Common myeloid progenitor, CD34-positive (primary cell): ENCODE data around the gene FILIP1.

Experiments used
- CTCF ChIA-PET: fragments of 350-600 bp; sonication (Branson Sonifier 250); formaldehyde crosslinking; loops from one replicate; lab custom pipeline; 2021; ENCODE audit warnings: antibody characterized with exemption; lab: Charles Lee
- POLR2A ChIA-PET: fragments of 350-600 bp; sonication (Branson Sonifier 250); formaldehyde crosslinking; loops from one replicate; lab custom pipeline; 2021; ENCODE audit warnings: antibody characterized with exemption; lab: Charles Lee
- DNase-seq, 3 donors: peaks; one replicate each; pipeline versions ENCODE4 v3.0.0 to v3.0.0-alpha.2; 2013
- H3K27ac ChIP-seq, 2 experiments: 1 replicate in 1 of 2; 2 replicates in 1 of 2; pipeline ENCODE4 v1.7.0; 2013; ENCODE audit warnings: inconsistent platforms in 2 of 2, low read length in 2 of 2, mild to moderate bottlenecking in 2 of 2, low read depth in 1 of 2, moderate library complexity in 1 of 2; ENCODE audit not compliant: severe bottlenecking in 2 of 2, insufficient read depth in 1 of 2, poor library complexity in 1 of 2
- H3K27me3 ChIP-seq, 5 experiments: replicated peaks in 2 of 5; 1 replicate in 3 of 5; 2 replicates in 2 of 5; pipeline versions ENCODE4 v1.6.1 to v1.7.0; 2013; ENCODE audit warnings: low read length in 4 of 5, mild to moderate bottlenecking in 2 of 5, moderate library complexity in 2 of 5, inconsistent platforms in 1 of 5; ENCODE audit not compliant: insufficient read depth in 5 of 5, control insufficient read depth in 4 of 5
- H3K36me3 ChIP-seq, 4 experiments: 1 replicate in 2 of 4; 2 replicates in 2 of 4; pipeline versions ENCODE4 v1.6.1 to v1.7.0; 2013; ENCODE audit warnings: low read length in 3 of 4, control low read depth in 1 of 4, mild to moderate bottlenecking in 1 of 4; ENCODE audit not compliant: control insufficient read depth in 4 of 4, insufficient read depth in 4 of 4
- H3K4me1 ChIP-seq, 4 experiments: 1 replicate in 3 of 4; 2 replicates in 1 of 4; pipeline versions ENCODE4 v1.6.1 to v1.7.1; 2013; ENCODE audit warnings: low read length in 3 of 4, mild to moderate bottlenecking in 3 of 4, control low read depth in 1 of 4, inconsistent platforms in 1 of 4, moderate library complexity in 1 of 4; ENCODE audit not compliant: control insufficient read depth in 4 of 4, insufficient read depth in 4 of 4; ENCODE audit errors: control extremely low read depth in 1 of 4
- H3K4me3 ChIP-seq, 7 experiments: 1 replicate in 4 of 7; 2 replicates in 3 of 7; pipeline versions ENCODE4 v1.5.1 to v1.7.0; 2013; ENCODE audit warnings: mild to moderate bottlenecking in 7 of 7, low read length in 6 of 7, moderate library complexity in 6 of 7, inconsistent platforms in 2 of 7, low read depth in 2 of 7, control low read depth in 1 of 7; ENCODE audit not compliant: insufficient read depth in 4 of 7, control insufficient read depth in 1 of 7; ENCODE audit errors: extremely low read depth in 1 of 7
- H3K9me3 ChIP-seq, 5 experiments: 1 replicate in 4 of 5; 2 replicates in 1 of 5; pipeline versions ENCODE4 v1.6.1 to v1.7.1; 2013; ENCODE audit warnings: low read length in 4 of 5, mild to moderate bottlenecking in 2 of 5, inconsistent platforms in 1 of 5, low read depth in 1 of 5, moderate library complexity in 1 of 5; ENCODE audit not compliant: control insufficient read depth in 4 of 5, insufficient read depth in 2 of 5; ENCODE audit errors: control extremely low read depth in 1 of 5
- WGBS: methylation state at CpG from one replicate; pipeline ENCODE4 v1.1.5; 2013; ENCODE audit not compliant: insufficient coverage; 5-methylcytosine and 5-hydroxymethylcytosine counted together

Gene FILIP1

DNA sequence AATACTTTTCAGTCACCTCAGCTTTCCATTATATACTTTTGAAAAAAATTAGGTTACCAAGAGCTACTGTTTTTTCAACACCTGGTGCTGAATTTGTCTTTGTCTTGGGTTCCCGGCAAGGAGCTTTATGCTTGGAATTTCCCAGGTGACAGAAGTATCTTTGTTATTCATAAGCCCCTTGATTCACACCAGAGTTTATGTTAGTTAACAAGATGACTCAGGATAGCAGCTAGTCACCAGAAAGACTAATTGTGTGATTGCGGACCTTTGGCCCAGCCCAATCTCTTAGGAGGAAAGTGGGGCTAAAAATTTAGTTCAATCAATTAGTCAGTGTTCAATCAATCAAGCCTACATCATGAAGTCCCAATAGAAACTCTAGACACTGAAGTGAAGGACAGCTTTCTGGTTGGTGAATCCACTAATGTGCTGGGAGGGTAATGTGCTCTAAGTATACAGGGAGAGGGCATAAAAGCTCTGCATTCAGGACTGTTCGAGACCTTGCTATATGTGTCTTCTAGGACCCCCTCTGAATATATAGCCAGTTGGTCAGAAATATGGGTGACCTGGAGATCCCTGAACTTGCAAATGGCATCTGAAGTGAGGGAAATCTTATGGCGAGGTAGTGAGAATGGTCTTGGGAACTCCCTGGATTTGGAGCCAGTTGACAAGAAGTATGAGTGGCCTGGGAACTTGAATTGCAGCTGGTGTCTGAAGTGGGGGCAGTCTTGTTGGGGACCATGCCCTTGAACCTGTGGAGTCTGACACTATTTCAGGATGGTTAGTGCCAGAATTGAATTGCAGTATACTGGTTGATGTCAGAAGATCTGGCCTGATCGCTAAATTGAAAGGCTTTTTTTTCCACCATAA is 225.2 kb downstream of the FILIP1 start:
- no peak for DNase-seq
- Histone ChIP-seq H3K36me3 (peaks cover 3 to 29% (median 22%) of the 10 kb centered on the region in 4 experiments), H3K4me1 (peaks cover 0 to 5% (median 0%) of the 10 kb centered on the region in 4 experiments), H3K4me3 (no peak overlapping the region), H3K27ac (peak overlapping the region in 1 of 2 experiments; percentile 1), H3K9me3 (peaks cover 0 to 9% (median 4%) of the 10 kb centered on the region in 5 experiments), H3K27me3 (no peaks in the 10 kb centered on the region)
- ChIA-PET CTCF (interaction anchor here (0.7 to 4.5 kb wide), 14 partner anchors 8 to 337 kb away, joined by 3 to 25 read pairs (median 4); partner anchors contain the start of genes COX7A2 and TMEM30A), POLR2A (no interaction called here)
- 100% methylated on average over 2 of the region's 5 CpGs for WGBS

- Histone ChIP-seq H3K36me3 (peaks cover 0 to 28% (median 20%) of the 10 kb centered on the region in 4 experiments), H3K9me3 (peaks cover 0 to 2% (median under 1%) of the 10 kb centered on the region in 5 experiments), H3K27me3 (no peaks in the 10 kb centered on the region), H3K4me1 (peaks cover 0 to 5% (median 0%) of the 10 kb centered on the region in 4 experiments), H3K27ac (no peak overlapping the region), H3K4me3 (no peak overlapping the region)
- WGBS: no CpG with 5 or more reads among the region's 4 CpGs
- ChIA-PET POLR2A (no interaction called here), CTCF (interaction anchor here (0.7 to 4.5 kb wide), 20 partner anchors 9 to 338 kb away, joined by 3 to 25 read pairs (median 4); partner anchors contain the start of genes COX7A2 and TMEM30A)
- no peak for DNase-seq
Observed at GRCh38 chr6:75267461-75267860, 226.1 kb downstream of the FILIP1 start.

DNA sequence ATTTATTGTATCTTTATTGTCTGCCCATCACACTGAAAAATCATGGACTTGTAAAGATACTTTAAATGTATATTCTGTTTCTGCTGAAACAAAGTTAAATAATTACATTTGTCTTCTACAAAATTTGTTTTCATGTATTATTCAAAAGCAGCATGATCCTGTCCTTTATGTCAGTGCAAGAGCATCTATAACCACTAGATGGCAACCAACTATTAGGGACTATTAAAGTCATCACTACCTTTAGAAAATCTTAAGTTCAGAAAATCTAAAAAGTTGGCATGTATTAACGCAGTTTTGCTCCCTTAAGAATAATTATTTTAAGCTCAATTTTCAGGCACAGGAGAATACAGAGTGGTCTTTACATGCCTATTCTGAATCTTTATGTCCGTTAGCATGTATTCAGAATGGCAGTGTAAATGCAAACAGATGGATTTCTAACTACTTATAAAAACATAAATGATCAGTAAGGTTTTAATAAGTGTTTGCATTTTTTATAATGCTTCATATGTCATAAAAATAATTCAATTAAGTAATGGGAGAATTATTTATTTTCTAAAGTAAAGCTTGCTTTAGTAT is 226.8 kb downstream of the FILIP1 start:
- DNase-seq: peak; percentile 48 to 76 (median 68)
- H3K27me3 ChIP-seq: no peaks in the 10 kb centered on the region
- H3K36me3 ChIP-seq: peaks cover 0 to 26% (median 17%) of the 10 kb centered on the region in 4 experiments
- POLR2A ChIA-PET: interaction anchor here (0.6 kb wide), 1 partner anchor 204 kb away, joined by 7 read pairs; no protein-coding TSS in a partner anchor
- H3K4me3 ChIP-seq: no peak overlapping the region
- 20% methylated on average over 1 of the region's 2 CpGs for WGBS
- no peaks in the 10 kb centered on the region for H3K9me3 ChIP-seq
- CTCF ChIA-PET: interaction anchor here (0.8 to 4.5 kb wide), 19 partner anchors 12 to 289 kb away, joined by 3 to 25 read pairs (median 4); partner anchors contain the start of genes COX7A2 and TMEM30A
- peaks cover 0 to 5% (median 0%) of the 10 kb centered on the region in 4 experiments for H3K4me1 ChIP-seq
- H3K27ac ChIP-seq: no peak overlapping the region

DNA sequence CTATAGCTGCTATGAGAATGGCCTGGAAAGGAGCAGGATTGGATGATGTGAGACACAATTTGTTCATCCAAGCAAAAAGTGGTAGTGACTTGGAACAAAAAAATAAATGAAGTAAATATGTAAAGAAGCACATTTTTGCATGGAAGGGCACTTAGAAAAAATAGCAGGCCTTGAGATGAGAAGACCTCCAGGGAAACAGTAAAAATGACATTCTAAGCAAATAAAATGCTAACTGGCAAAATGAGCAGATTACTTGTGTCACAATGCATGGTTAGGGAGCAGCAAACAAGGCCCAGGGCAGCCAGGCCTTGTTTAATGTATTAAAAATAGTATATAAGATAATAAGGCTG is 230.2 kb downstream of the FILIP1 start:
- peaks cover 9 to 39% (median 25%) of the 10 kb centered on the region in 4 experiments for H3K36me3 ChIP-seq
- CTCF ChIA-PET: interaction anchor here (1.2 kb wide), 1 partner anchor 8 kb away, joined by 3 read pairs; no protein-coding TSS in a partner anchor
- no peak overlapping the region for H3K4me3 ChIP-seq
- no peaks in the 10 kb centered on the region for H3K27me3 ChIP-seq
- DNase-seq: no peak
- H3K9me3 ChIP-seq: no peaks in the 10 kb centered on the region
- peak overlapping the region in 1 of 2 experiments; percentile 36 for H3K27ac ChIP-seq
- peaks cover 0 to 5% (median 0%) of the 10 kb centered on the region in 4 experiments for H3K4me1 ChIP-seq
- POLR2A ChIA-PET: no interaction called here

DNA sequence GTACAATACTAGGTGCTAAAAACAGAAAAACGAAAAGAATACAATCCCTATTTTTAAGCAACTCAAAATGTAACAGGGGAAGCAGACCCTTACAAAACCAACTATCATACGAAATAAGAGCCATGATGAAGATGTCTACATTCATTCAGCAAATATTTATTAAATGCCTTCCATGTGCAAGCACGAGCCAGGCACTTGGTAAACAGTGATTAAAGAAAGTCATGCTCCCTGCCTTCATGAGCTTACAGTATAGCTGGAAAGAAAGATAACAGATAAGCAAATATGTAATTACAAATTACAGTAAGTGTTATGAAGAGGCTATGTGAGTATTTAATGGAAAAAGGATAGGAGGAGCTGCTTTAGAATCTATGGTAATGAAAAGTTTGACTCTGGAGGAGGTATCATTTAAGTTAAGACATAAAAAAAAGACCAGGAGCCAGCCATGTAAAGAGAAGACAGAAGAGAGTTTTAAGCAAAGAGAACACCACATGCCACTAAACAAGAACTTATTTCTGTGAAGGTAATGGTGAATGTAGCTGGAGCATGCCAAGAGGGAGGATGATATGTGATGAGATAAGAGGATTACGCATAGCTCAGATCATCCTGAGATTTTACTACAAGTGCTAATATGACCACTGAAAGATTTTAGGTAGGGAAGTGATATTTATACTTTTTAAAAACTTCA is 230.7 kb downstream of the FILIP1 start:
- peaks cover 0 to 5% (median 0%) of the 10 kb centered on the region in 4 experiments for H3K4me1 ChIP-seq
- no peak overlapping the region for H3K27ac ChIP-seq
- H3K4me3 ChIP-seq: no peak overlapping the region
- DNase-seq: no peak
- WGBS: 100% methylated on average over 3 of the region's 4 CpGs
- H3K36me3 ChIP-seq: peaks cover 9 to 41% (median 26%) of the 10 kb centered on the region in 4 experiments
- H3K27me3 ChIP-seq: no peaks in the 10 kb centered on the region
- ChIA-PET POLR2A (no interaction called here), CTCF (interaction anchor here (1.0 to 1.2 kb wide), 2 partner anchors 9 to 18 kb away, joined by 3 read pairs; no protein-coding TSS in a partner anchor)
- H3K9me3 ChIP-seq: no peaks in the 10 kb centered on the region

- Histone ChIP-seq H3K4me1 (no peaks in the 10 kb centered on the region), H3K9me3 (no peaks in the 10 kb centered on the region), H3K36me3 (peaks cover 9 to 47% (median 28%) of the 10 kb centered on the region in 4 experiments), H3K27ac (no peak overlapping the region), H3K27me3 (no peaks in the 10 kb centered on the region), H3K4me3 (no peak overlapping the region)
- no peak for DNase-seq
- ChIA-PET POLR2A (no interaction called here), CTCF (interaction anchor here (1.4 kb wide), 1 partner anchor 14 kb away, joined by 3 read pairs; no protein-coding TSS in a partner anchor)
- no CpG with 5 or more reads among the region's 1 CpG for WGBS
Observed at GRCh38 chr6:75261299-75261698, 232.3 kb downstream of the FILIP1 start.
